Measurements from ENCODE around the gene TGFBR3.

The TGFBR3 gene

GRCh38 chr1:91819038-91819788 is 66.7 kb downstream of the TGFBR3 start:
- DNase-seq = no peak

- no peak for DNase-seq
Measured at GRCh38 chr1:91818713-91818975, 67.3 kb downstream of the TGFBR3 start.

GRCh38 chr1:91817211-91817905 is 68.6 kb downstream of the TGFBR3 start:
- DNase-seq = no peak

- no peak for DNase-seq
Measured at GRCh38 chr1:91816031-91816430, 69.9 kb downstream of the TGFBR3 start.

- no peak for DNase-seq
Measured at GRCh38 chr1:91814448-91814847, 71.5 kb downstream of the TGFBR3 start.

- DNase-seq = no peak
Measured at GRCh38 chr1:91813813-91814212, 72.1 kb downstream of the TGFBR3 start.

GRCh38 chr1:91811363-91812025 is 74.5 kb downstream of the TGFBR3 start:
- no peak for DNase-seq

- no peak for DNase-seq
Measured at GRCh38 chr1:91809317-91809716, 76.6 kb downstream of the TGFBR3 start.

GRCh38 chr1:91807921-91808620 is 77.9 kb downstream of the TGFBR3 start:
- DNase-seq = no peak

GRCh38 chr1:91806769-91807700 is 78.9 kb downstream of the TGFBR3 start:
- no peak for DNase-seq

GRCh38 chr1:91806181-91806768 is 79.7 kb downstream of the TGFBR3 start:
- DNase-seq = no peak

GRCh38 chr1:91805311-91805801 is 80.6 kb downstream of the TGFBR3 start:
- no peak for DNase-seq

- no peak for DNase-seq
Measured at GRCh38 chr1:91804546-91805023, 81.4 kb downstream of the TGFBR3 start.

- DNase-seq = no peak
Measured at GRCh38 chr1:91803847-91804545, 82.0 kb downstream of the TGFBR3 start.

- DNase-seq = no peak
Measured at GRCh38 chr1:91803123-91803522, 82.8 kb downstream of the TGFBR3 start.

GRCh38 chr1:91801496-91802115 is 84.3 kb downstream of the TGFBR3 start:
- DNase-seq = no peak

GRCh38 chr1:91799863-91800262 is 86.1 kb downstream of the TGFBR3 start:
- no peak for DNase-seq

GRCh38 chr1:91799159-91799558 is 86.8 kb downstream of the TGFBR3 start:
- DNase-seq = no peak

GRCh38 chr1:91798740-91799139 is 87.2 kb downstream of the TGFBR3 start:
- DNase-seq = no peak

GRCh38 chr1:91798241-91798648 is 87.7 kb downstream of the TGFBR3 start:
- no peak for DNase-seq

GRCh38 chr1:91797164-91797563 is 88.8 kb downstream of the TGFBR3 start:
- DNase-seq = no peak

Measured in NCI-H446 treated with DMSO at 0.1 percent for 48 hours (cell line).